Kidney (tissue), 14 donors: ENCODE results near the gene ITCH. TPM values are rescaled to one million over a fixed set of nuclear protein-coding genes. Genes with fewer than 3 reads are reported as not detected.

Source experiments
- DNase-seq, 5 donors: peaks; one replicate each; pipeline ENCODE4 v3.0.0-alpha.2; 2013 to 2020
- FAIRE-seq: peaks from 2 replicates; lab custom pipeline; 2012; peaks lifted over from hg19 to GRCh38; lab: Jason Lieb, UNC
- H3K27ac ChIP-seq, 2 donors: one replicate each; pipeline ENCODE4 v1.7.0; 2013; ENCODE audit warnings: low read depth in 2 of 2, low read length in 2 of 2, inconsistent platforms in 1 of 2
- H3K27me3 ChIP-seq: one replicate; pipeline ENCODE4 v1.7.1; 2013; ENCODE audit warnings: low read length, inconsistent platforms; ENCODE audit not compliant: control insufficient read depth, insufficient read depth
- H3K36me3 ChIP-seq, 3 donors: one replicate each; pipeline versions ENCODE4 v1.7.0 to v1.7.1; 2013; ENCODE audit warnings: low read length in 3 of 3, control low read depth in 1 of 3, inconsistent platforms in 1 of 3; ENCODE audit not compliant: insufficient read depth in 3 of 3, control insufficient read depth in 2 of 3
- H3K4me1 ChIP-seq, 3 donors: one replicate each; pipeline versions ENCODE4 v1.7.0 to v1.7.1; 2013; ENCODE audit warnings: low read length in 3 of 3, inconsistent platforms in 1 of 3, low read depth in 1 of 3; ENCODE audit not compliant: control insufficient read depth in 2 of 3, insufficient read depth in 2 of 3
- H3K4me3 ChIP-seq, 3 donors: one replicate each; pipeline versions ENCODE4 v1.7.0 to v1.8.1; 2013; ENCODE audit warnings: low read length in 3 of 3, control low read depth in 1 of 3, inconsistent platforms in 1 of 3
- H3K9ac ChIP-seq, 3 donors: one replicate each; pipeline versions ENCODE4 v1.7.0 to v1.7.1; 2013; ENCODE audit warnings: low read length in 3 of 3, control low read depth in 1 of 3, inconsistent platforms in 1 of 3
- H3K9me3 ChIP-seq, 3 donors: one replicate each; pipeline versions ENCODE4 v1.7.0 to v1.7.1; 2013; ENCODE audit warnings: low read length in 3 of 3, control low read depth in 1 of 3, inconsistent platforms in 1 of 3; ENCODE audit not compliant: control insufficient read depth in 2 of 3, insufficient read depth in 1 of 3
- intact Hi-C: fragments of 100-400 bp; cut with DNase I; formaldehyde crosslinking; loops from one replicate; pipeline ENCODE4 v1.11.1; 2022
- polyA plus RNA-seq: library from polyadenylated mRNA; stranded (reverse); fragments of 350-450 nt; fragmentation: Illumina TruSeq; extraction: RNeasy Lipid Tissue Mini Kit (QIAGEN cat#74804); gene quantifications from one replicate; pipeline ENCODE4 v1.2.3, GENCODE V29; 2014; ENCODE audit warnings: low read depth, low replicate concordance; ENCODE audit not compliant: insufficient read depth
- total RNA-seq: library from RNA; stranded (reverse); fragmentation: NEBNext Ultra II Directional; extraction: Animal tissue kit (Norgen Biotek cat#: 25700); gene quantifications from one replicate; pipeline ENCODE4 v1.2.1, GENCODE V29; 2021
- TF ChIP-seq, protein P1 (sequence below): IDR thresholded peaks from 3 replicates; pipeline ENCODE4 v1.5.1; 2012; ENCODE audit warnings: mild to moderate bottlenecking, moderate library complexity, borderline replicate concordance; ENCODE audit not compliant: insufficient read depth; ENCODE audit errors: extremely low read depth
- donor health status: control.
- donor health status: control.
- donor health status: control.
- donor health status: control.
- donor health status: control.
- donor health status: DM: yes; HTN: yes; CAD: no.
- donor health status: Normal renal cell carcinoma (clear cell type).

Gene ITCH
- total and polyA plus RNA-seq, 2 donors from 2014 or later = 10.1 to 63.1 TPM

GRCh38 chr20:34374209-34374760 lies 11.2 kb downstream of the ITCH start:
- Histone ChIP-seq H3K4me3 (no peak overlapping the region), H3K27ac (no peak overlapping the region), H3K36me3 (peaks cover 0 to 17% (median 5%) of the 10 kb centered on the region in 3 donors), H3K9ac (no peak overlapping the region), H3K27me3 (no peaks in the 10 kb centered on the region), H3K4me1 (peaks cover 0 to 18% (median 0%) of the 10 kb centered on the region in 3 donors), H3K9me3 (no peaks in the 10 kb centered on the region)
- intact Hi-C loops = no loop called here
- TF ChIP-seq, protein P1, sequence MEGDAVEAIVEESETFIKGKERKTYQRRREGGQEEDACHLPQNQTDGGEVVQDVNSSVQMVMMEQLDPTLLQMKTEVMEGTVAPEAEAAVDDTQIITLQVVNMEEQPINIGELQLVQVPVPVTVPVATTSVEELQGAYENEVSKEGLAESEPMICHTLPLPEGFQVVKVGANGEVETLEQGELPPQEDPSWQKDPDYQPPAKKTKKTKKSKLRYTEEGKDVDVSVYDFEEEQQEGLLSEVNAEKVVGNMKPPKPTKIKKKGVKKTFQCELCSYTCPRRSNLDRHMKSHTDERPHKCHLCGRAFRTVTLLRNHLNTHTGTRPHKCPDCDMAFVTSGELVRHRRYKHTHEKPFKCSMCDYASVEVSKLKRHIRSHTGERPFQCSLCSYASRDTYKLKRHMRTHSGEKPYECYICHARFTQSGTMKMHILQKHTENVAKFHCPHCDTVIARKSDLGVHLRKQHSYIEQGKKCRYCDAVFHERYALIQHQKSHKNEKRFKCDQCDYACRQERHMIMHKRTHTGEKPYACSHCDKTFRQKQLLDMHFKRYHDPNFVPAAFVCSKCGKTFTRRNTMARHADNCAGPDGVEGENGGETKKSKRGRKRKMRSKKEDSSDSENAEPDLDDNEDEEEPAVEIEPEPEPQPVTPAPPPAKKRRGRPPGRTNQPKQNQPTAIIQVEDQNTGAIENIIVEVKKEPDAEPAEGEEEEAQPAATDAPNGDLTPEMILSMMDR = no peak
- DNase-seq = no peak
- FAIRE-seq = no peak

DNA sequence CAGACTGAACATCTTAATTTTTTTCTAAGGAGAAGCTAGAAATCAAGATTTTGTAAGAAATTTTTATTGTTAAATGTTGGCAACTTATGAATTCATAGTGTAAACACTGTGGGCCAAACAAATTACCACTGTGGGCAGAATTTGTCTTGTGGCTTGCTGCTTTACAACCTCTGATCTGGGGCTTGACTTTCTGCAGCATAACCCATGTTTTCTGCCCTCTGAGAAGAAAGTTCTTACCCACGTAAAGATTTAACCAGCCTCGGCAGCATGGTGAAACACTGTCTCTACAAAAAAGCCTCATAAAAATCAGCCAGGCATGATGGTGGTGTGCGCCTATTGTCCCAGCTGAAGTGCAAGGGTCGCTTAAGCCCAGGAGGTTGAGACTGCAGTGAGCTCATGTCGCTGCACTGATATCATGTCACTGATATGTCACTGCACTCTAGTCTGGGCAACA lies 12.9 kb downstream of the ITCH start:
- intact Hi-C loops = no loop called here
- no peak overlapping the region for H3K9ac ChIP-seq
- H3K27ac ChIP-seq = peak overlapping the region in 1 of 2 donors; percentile 23
- TF ChIP-seq, protein P1 = no peak
- H3K36me3 ChIP-seq = peaks cover 0 to 5% (median 0%) of the 10 kb centered on the region in 3 donors
- H3K4me3 ChIP-seq = no peak overlapping the region
- FAIRE-seq = no peak
- no peaks in the 10 kb centered on the region for H3K27me3 ChIP-seq
- peaks cover 0 to 19% (median 0%) of the 10 kb centered on the region in 3 donors for H3K4me1 ChIP-seq
- no peaks in the 10 kb centered on the region for H3K9me3 ChIP-seq
- DNase-seq = peak in 4 of 5 donors; percentile 75 to 91 (median 83)

GRCh38 chr20:34377072-34377847 lies 14.2 kb downstream of the ITCH start:
- Histone ChIP-seq H3K27me3 (no peaks in the 10 kb centered on the region), H3K9ac (no peak overlapping the region), H3K27ac (peak overlapping the region; percentile 26 to 34), H3K4me1 (peaks cover 0 to 19% (median 0%) of the 10 kb centered on the region in 3 donors), H3K36me3 (peaks cover 0 to 5% (median 0%) of the 10 kb centered on the region in 3 donors), H3K4me3 (no peak overlapping the region), H3K9me3 (no peaks in the 10 kb centered on the region)
- DNase-seq (peak in 1 of 5 donors; percentile 33), FAIRE-seq (no peak)
- intact Hi-C loops = no loop called here
- TF ChIP-seq, protein P1 = no peak
